T-helper 2 cell treated with Interferon-gamma antibody and Interleukin-4, amounts not matched to agents 100 ng/mL and 5 ng/mL, for 36 hours (primary cell): ENCODE results near the gene GFAP. TPM values are rescaled to one million over a fixed set of nuclear protein-coding genes. Genes with fewer than 3 reads are reported as not detected.

Experiments used
- intact Hi-C: fragments of 100-400 bp; cut with micrococcal nuclease; formaldehyde crosslinking; loops from one replicate; pipeline ENCODE4 v1.15.1; 2023
- total RNA-seq: library from RNA; stranded (reverse); gene quantifications from 2 replicates; pipeline ENCODE4 v1.2.3, GENCODE V29; 2022

Gene GFAP
- total RNA-seq, 1 donor from 2014 or later: not detected

GRCh38 chr17:44867841-44868240 lies 47.5 kb downstream of the GFAP start:
- intact Hi-C loops: no loop called here

GRCh38 chr17:44865931-44866330 lies 49.4 kb downstream of the GFAP start:
- intact Hi-C loops: loop anchor here (1.0 kb wide), 2 partner anchors 87 to 91 kb away; no protein-coding TSS in a partner anchor

GRCh38 chr17:44865231-44865660 lies 50.1 kb downstream of the GFAP start:
- intact Hi-C loops: loop anchor here (1.0 kb wide), 2 partner anchors 86 to 90 kb away; no protein-coding TSS in a partner anchor

GRCh38 chr17:44864831-44865230 lies 50.5 kb downstream of the GFAP start:
- intact Hi-C loops: loop anchor here (1.0 kb wide), 2 partner anchors 86 to 90 kb away; no protein-coding TSS in a partner anchor

GRCh38 chr17:44863061-44863918 lies 52.0 kb downstream of the GFAP start:
- intact Hi-C loops: no loop called here

GRCh38 chr17:44862278-44862914 lies 52.9 kb downstream of the GFAP start:
- intact Hi-C loops: no loop called here

- intact Hi-C loops: no loop called here
These were observed 55.6 kb downstream of the GFAP start for GRCh38 chr17:44859701-44860100.

- intact Hi-C loops: no loop called here
These were observed 61.1 kb downstream of the GFAP start for GRCh38 chr17:44854192-44854591.

Other genes starting within 250 kb of the GFAP start
- gene CCDC43, start 225.7 kb downstream of the GFAP start, total RNA-seq: 28.2 and 29.4 TPM in 2 replicates
- 26.1 and 27.4 TPM in 2 replicates for gene DBF4B, start 206.8 kb downstream of the GFAP start, total RNA-seq
- gene ADAM11, start 156.5 kb downstream of the GFAP start, total RNA-seq: 0.09 and 0.25 TPM in 2 replicates
- gene GJC1, start 85.2 kb downstream of the GFAP start, total RNA-seq: 2.1 and 2.2 TPM in 2 replicates
- gene HIGD1B, start 67.6 kb downstream of the GFAP start, total RNA-seq: not detected in 2 replicates
- 147 and 159 TPM in 2 replicates for gene EFTUD2, start 16.1 kb downstream of the GFAP start, total RNA-seq
- 83.6 and 84.5 TPM in 2 replicates for gene KIF18B, start 32.3 kb upstream of the GFAP start, total RNA-seq
- gene C1QL1, start 52.8 kb upstream of the GFAP start, total RNA-seq: 0.45 and 0.52 TPM in 2 replicates
- gene DCAKD, start 136.1 kb upstream of the GFAP start, total RNA-seq: 28.6 and 28.7 TPM in 2 replicates
- 122 and 125 TPM in 2 replicates for gene NMT1, start 145.8 kb upstream of the GFAP start, total RNA-seq
- gene PLCD3, start 217.0 kb upstream of the GFAP start, total RNA-seq: 2.6 and 3.5 TPM in 2 replicates
- gene ACBD4, start 220.2 kb upstream of the GFAP start, total RNA-seq: 12.6 and 15.2 TPM in 2 replicates
- gene HEXIM1, start 233.0 kb upstream of the GFAP start, total RNA-seq: 33.3 and 35.4 TPM in 2 replicates
- gene HEXIM2, start 246.4 kb upstream of the GFAP start, total RNA-seq: 5.6 and 5.8 TPM in 2 replicates